Neural progenitor cell (in vitro differentiated cells): ENCODE data around the gene LRCH4. TPM values are rescaled to one million over a fixed set of nuclear protein-coding genes. Genes with fewer than 3 reads are reported as not detected.
A peak's percentile ranks its signal among the peaks of the same experiment; 100 is the strongest.

ENCODE experiments used
- DNase-seq: peaks from one replicate; pipeline ENCODE4 v3.0.0-alpha.2; 2016; ENCODE audit warnings: low spot score
- H2AFZ ChIP-seq: fragments of 200-600 bp; sonication (generic); replicated peaks from 2 replicates; pipeline ENCODE4 v1.6.1; 2016; ENCODE audit warnings: antibody characterized with exemption
- H3F3A ChIP-seq: fragments of 200-600 bp; sonication (generic); 2 replicates; pipeline ENCODE4 v1.6.1; 2016; ENCODE audit warnings: antibody characterized with exemption, low read depth
- H3K27ac ChIP-seq: fragments of 200-600 bp; sonication (generic); 2 replicates; pipeline ENCODE4 v1.5.1; 2016; ENCODE audit warnings: mild to moderate bottlenecking
- H3K27me3 ChIP-seq: fragments of 200-600 bp; sonication (generic); 2 replicates; pipeline ENCODE4 v1.6.1; 2016; ENCODE audit warnings: mild to moderate bottlenecking, moderate library complexity
- H3K36me3 ChIP-seq: fragments of 200-600 bp; sonication (generic); 2 replicates; pipeline ENCODE4 v1.5.1; 2016
- H3K4me1 ChIP-seq: fragments of 200-600 bp; sonication (generic); 2 replicates; pipeline ENCODE4 v1.6.1; 2016; ENCODE audit warnings: mixed run types
- H3K4me2 ChIP-seq: fragments of 200-600 bp; sonication (generic); 2 replicates; pipeline ENCODE4 v1.6.1; 2016
- H3K4me3 ChIP-seq: fragments of 200-600 bp; sonication (generic); 2 replicates; pipeline ENCODE4 v1.5.1; 2016
- H3K79me2 ChIP-seq: fragments of 200-600 bp; sonication (generic); 2 replicates; pipeline ENCODE4 v1.6.1; 2016; ENCODE audit warnings: low read depth
- H3K9ac ChIP-seq: fragments of 200-600 bp; sonication (generic); 2 replicates; pipeline ENCODE4 v1.6.1; 2016
- H3K9me3 ChIP-seq: fragments of 200-600 bp; sonication (generic); 2 replicates; pipeline ENCODE4 v1.5.1; 2016; ENCODE audit warnings: low read depth
- H4K20me1 ChIP-seq: fragments of 200-600 bp; sonication (generic); 2 replicates; pipeline ENCODE4 v1.6.1; 2016; ENCODE audit warnings: low read depth
- H3K27ac Mint-ChIP-seq: 3 replicates; pipeline ENCODE4 v1.8.0; 2021; ENCODE audit warnings: mixed read lengths
- H3K27me3 Mint-ChIP-seq: 2 replicates; pipeline ENCODE4 v1.8.0; 2022; ENCODE audit warnings: low read depth, mild to moderate bottlenecking, inconsistent platforms, moderate library complexity, mixed read lengths; ENCODE audit not compliant: insufficient read depth
- H3K36me3 Mint-ChIP-seq: 3 replicates; pipeline ENCODE4 v1.8.0; 2021; ENCODE audit warnings: mixed read lengths
- H3K4me1 Mint-ChIP-seq: 3 replicates; pipeline ENCODE4 v1.8.0; 2021; ENCODE audit warnings: mixed read lengths
- H3K4me3 Mint-ChIP-seq: 3 replicates; pipeline ENCODE4 v1.8.0; 2021; ENCODE audit warnings: mild to moderate bottlenecking, moderate library complexity, mixed read lengths
- H3K9me3 Mint-ChIP-seq: 3 replicates; pipeline ENCODE4 v1.8.0; 2020; ENCODE audit warnings: mixed read lengths
- EZH2 ChIP-seq: fragments of 200-600 bp; sonication (generic); IDR thresholded peaks from 2 replicates; pipeline ENCODE4 v1.6.1; 2017; ENCODE audit warnings: antibody characterized with exemption, mild to moderate bottlenecking, moderate library complexity
- EZH2phosphoT487 ChIP-seq: fragments of 200-600 bp; sonication (generic); IDR thresholded peaks from 2 replicates; pipeline ENCODE4 v1.6.1; 2017; ENCODE audit warnings: antibody characterized with exemption
- total RNA-seq: library from RNA; depleted of rRNA; stranded (reverse); fragments of >200 nt; gene quantifications from 2 replicates; pipeline ENCODE4 v1.2.3, GENCODE V29; 2015; ENCODE audit warnings: low replicate concordance
- TF ChIP-seq, protein P1 (sequence below): fragments of 200-600 bp; sonication (generic); IDR thresholded peaks from 2 replicates; pipeline ENCODE4 v1.5.1; 2017; ENCODE audit warnings: antibody characterized with exemption, mild to moderate bottlenecking

Gene LRCH4
- total RNA-seq, 1 donor from 2014 or later: 4.5 TPM

GRCh38 chr7:100604976-100605911 is 19.3 kb upstream of the LRCH4 start:
- TF ChIP-seq, protein P1, sequence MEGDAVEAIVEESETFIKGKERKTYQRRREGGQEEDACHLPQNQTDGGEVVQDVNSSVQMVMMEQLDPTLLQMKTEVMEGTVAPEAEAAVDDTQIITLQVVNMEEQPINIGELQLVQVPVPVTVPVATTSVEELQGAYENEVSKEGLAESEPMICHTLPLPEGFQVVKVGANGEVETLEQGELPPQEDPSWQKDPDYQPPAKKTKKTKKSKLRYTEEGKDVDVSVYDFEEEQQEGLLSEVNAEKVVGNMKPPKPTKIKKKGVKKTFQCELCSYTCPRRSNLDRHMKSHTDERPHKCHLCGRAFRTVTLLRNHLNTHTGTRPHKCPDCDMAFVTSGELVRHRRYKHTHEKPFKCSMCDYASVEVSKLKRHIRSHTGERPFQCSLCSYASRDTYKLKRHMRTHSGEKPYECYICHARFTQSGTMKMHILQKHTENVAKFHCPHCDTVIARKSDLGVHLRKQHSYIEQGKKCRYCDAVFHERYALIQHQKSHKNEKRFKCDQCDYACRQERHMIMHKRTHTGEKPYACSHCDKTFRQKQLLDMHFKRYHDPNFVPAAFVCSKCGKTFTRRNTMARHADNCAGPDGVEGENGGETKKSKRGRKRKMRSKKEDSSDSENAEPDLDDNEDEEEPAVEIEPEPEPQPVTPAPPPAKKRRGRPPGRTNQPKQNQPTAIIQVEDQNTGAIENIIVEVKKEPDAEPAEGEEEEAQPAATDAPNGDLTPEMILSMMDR: no peak
- no peak for TF ChIP-seq EZH2phosphoT487
- TF ChIP-seq EZH2: peak; percentile 53
- H3K36me3 Mint-ChIP-seq: no peaks in the 10 kb centered on the region

GRCh38 chr7:100604028-100604975 is 18.4 kb upstream of the LRCH4 start:
- H3K36me3 ChIP-seq: no peaks in the 10 kb centered on the region
- H3K9ac ChIP-seq: no peak overlapping the region
- no peaks in the 10 kb centered on the region for H3K9me3 ChIP-seq
- no peak overlapping the region for H3K27ac Mint-ChIP-seq
- peaks cover 32% of the 10 kb centered on the region for H3K4me1 ChIP-seq
- TF ChIP-seq EZH2phosphoT487 (no peak), EZH2 (no peak)
- TF ChIP-seq, protein P1: peak; percentile 62
- H3K27me3 ChIP-seq: peaks cover 30% of the 10 kb centered on the region
- peaks cover 13% of the 10 kb centered on the region for H3K27me3 Mint-ChIP-seq
- peaks cover 38% of the 10 kb centered on the region for H3K4me1 Mint-ChIP-seq
- H3K9me3 Mint-ChIP-seq: no peaks in the 10 kb centered on the region
- peaks cover 5% of the 10 kb centered on the region for H4K20me1 ChIP-seq
- H3F3A ChIP-seq: peaks cover 34% of the 10 kb centered on the region
- H2AFZ ChIP-seq: peak overlapping the region; percentile 83
- no peak overlapping the region for H3K27ac ChIP-seq
- H3K4me3 ChIP-seq: peak overlapping the region; percentile 63
- H3K36me3 Mint-ChIP-seq: no peaks in the 10 kb centered on the region
- no peaks in the 10 kb centered on the region for H3K79me2 ChIP-seq
- peak; percentile 90 for DNase-seq
- peak overlapping the region; percentile 85 for H3K4me3 Mint-ChIP-seq
- H3K4me2 ChIP-seq: peak overlapping the region; percentile 90

More at GRCh38 chr7:100604976-100605911, 19.3 kb upstream of the LRCH4 start:
- H3F3A ChIP-seq: peaks cover 39% of the 10 kb centered on the region
- no peaks in the 10 kb centered on the region for H3K79me2 ChIP-seq
- H3K27ac Mint-ChIP-seq: no peak overlapping the region
- H4K20me1 ChIP-seq: peaks cover 5% of the 10 kb centered on the region
- DNase-seq: peak; percentile 80
- peak overlapping the region; percentile 50 for H2AFZ ChIP-seq
- H3K36me3 ChIP-seq: no peaks in the 10 kb centered on the region
- H3K27me3 ChIP-seq: peaks cover 30% of the 10 kb centered on the region
- peak overlapping the region; percentile 85 for H3K4me3 Mint-ChIP-seq
- H3K4me1 Mint-ChIP-seq: peaks cover 37% of the 10 kb centered on the region
- peak overlapping the region; percentile 90 for H3K4me2 ChIP-seq
- H3K27me3 Mint-ChIP-seq: peaks cover 13% of the 10 kb centered on the region
- peaks cover 32% of the 10 kb centered on the region for H3K4me1 ChIP-seq
- no peak overlapping the region for H3K27ac ChIP-seq
- H3K4me3 ChIP-seq: peak overlapping the region; percentile 63
- no peaks in the 10 kb centered on the region for H3K9me3 ChIP-seq
- H3K9ac ChIP-seq: no peak overlapping the region
- no peaks in the 10 kb centered on the region for H3K9me3 Mint-ChIP-seq

DNA sequence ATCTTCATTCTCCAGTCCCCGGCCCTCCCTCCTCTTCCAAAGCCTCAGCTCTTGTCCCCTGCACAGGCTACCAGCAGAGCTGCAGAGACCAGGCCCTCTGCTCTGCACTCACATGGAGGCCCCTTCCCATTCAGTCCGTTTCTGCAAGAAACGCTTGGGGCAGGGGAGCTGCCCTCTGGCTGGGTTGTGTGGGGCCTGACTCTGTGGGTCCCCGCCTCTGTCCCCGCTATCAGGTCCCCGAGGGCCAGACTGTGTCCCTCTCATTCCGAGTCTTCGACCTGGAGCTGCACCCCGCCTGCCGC is 17.7 kb upstream of the LRCH4 start:
- TF ChIP-seq EZH2phosphoT487: no peak
- TF ChIP-seq, protein P1: no peak
- no peak for TF ChIP-seq EZH2
- peak overlapping the region; percentile 15 for H2AFZ ChIP-seq
- Mint-ChIP-seq H3K27me3 (peaks cover 13% of the 10 kb centered on the region), H3K4me3 (peak overlapping the region; percentile 85), H3K36me3 (no peaks in the 10 kb centered on the region), H3K9me3 (no peaks in the 10 kb centered on the region), H3K4me1 (peaks cover 38% of the 10 kb centered on the region), H3K27ac (peak overlapping the region; percentile 25)
- no peaks in the 10 kb centered on the region for H3K79me2 ChIP-seq
- H3F3A ChIP-seq: peaks cover 34% of the 10 kb centered on the region
- peak overlapping the region; percentile 90 for H3K4me2 ChIP-seq
- peaks cover 32% of the 10 kb centered on the region for H3K4me1 ChIP-seq
- no peaks in the 10 kb centered on the region for H3K36me3 ChIP-seq
- peaks cover 30% of the 10 kb centered on the region for H3K27me3 ChIP-seq
- no peak overlapping the region for H3K9ac ChIP-seq
- H4K20me1 ChIP-seq: peaks cover 5% of the 10 kb centered on the region
- peak overlapping the region; percentile 63 for H3K4me3 ChIP-seq
- H3K9me3 ChIP-seq: no peaks in the 10 kb centered on the region
- H3K27ac ChIP-seq: no peak overlapping the region
- peak; percentile 75 for DNase-seq
